Sigmoid colon (tissue), 4 donors: ENCODE measurements around the gene ADAD2.

Experiments
- CTCF ChIP-seq, 4 experiments: fragments of 450-650 bp in 3 of 4; fragments of 200-600 bp in 1 of 4; IDR thresholded peaks; one replicate each; pipeline ENCODE4 v1.5.1; 2016 to 2019; ENCODE audit warnings: antibody characterized with exemption in 4 of 4, mild to moderate bottlenecking in 3 of 4, moderate library complexity in 2 of 4
- EP300 ChIP-seq, 4 donors: sonication (generic); formaldehyde crosslinking; IDR thresholded peaks; one replicate each; pipeline ENCODE4 v1.6.1; 2017; ENCODE audit warnings: antibody characterized with exemption in 4 of 4
- POLR2A ChIP-seq, 2 donors: fragments of 450-650 bp; IDR thresholded peaks; one replicate each; pipeline ENCODE4 v1.6.1; 2016; ENCODE audit warnings: antibody characterized with exemption in 2 of 2, mild to moderate bottlenecking in 2 of 2, moderate library complexity in 2 of 2

GRCh38 chr16:84178146-84178765 is 12.7 kb upstream of the ADAD2 start:
- TF ChIP-seq EP300 (IDR thresholded peaks at IDR 0.05) (no peak), CTCF (IDR thresholded peaks at IDR 0.05) (no peak), POLR2A (IDR thresholded peaks at IDR 0.05) (no peak)
